GM21390 (cell line): ENCODE measurements around the gene CCDC33.

ENCODE experiments used
- ATAC-seq: cut with Tn5 transposase; IDR thresholded peaks from one replicate; pipeline ENCODE4 v1.9.1; 2021; ENCODE audit not compliant: unreplicated experiment

Gene CCDC33

DNA sequence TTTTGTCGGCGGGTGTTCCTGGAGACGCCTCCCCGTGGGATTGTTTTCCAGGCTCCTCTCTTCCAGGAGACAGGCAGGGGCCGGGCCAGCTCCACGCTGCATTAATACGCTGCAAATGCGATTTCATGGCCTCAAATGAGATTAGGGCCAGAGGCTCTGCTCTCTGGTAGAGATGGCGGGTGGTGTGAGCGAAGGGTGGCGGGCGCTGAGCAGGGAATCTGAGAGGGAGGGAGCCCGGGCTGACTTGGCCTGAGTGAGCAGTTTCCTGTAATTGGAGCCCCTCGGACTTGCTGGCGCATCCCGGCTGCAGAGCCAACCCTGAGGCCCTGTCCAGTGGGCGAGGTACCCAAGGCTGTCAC lies 7.4 kb upstream of the CCDC33 start:
- ATAC-seq, result no peak

DNA sequence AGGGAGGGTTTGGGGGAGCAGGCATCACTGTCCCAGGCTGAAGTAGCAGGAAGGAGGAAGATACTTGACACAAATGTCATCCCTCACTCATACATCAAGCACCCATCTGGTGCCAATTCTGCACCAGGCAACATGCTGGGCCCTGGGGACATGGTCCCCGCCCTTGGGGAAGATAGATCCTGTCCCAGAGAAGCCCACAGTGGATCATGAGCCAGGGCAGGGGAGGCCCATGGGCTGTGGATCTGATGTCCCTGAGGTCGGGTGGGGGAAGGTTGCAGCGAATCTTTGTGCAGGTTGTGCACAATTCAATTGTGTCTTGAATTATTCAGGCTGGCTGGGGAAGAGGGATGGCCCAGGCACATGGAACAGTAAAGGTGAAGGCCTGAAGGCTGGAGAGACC lies 6.4 kb upstream of the CCDC33 start:
- no peak for ATAC-seq

DNA sequence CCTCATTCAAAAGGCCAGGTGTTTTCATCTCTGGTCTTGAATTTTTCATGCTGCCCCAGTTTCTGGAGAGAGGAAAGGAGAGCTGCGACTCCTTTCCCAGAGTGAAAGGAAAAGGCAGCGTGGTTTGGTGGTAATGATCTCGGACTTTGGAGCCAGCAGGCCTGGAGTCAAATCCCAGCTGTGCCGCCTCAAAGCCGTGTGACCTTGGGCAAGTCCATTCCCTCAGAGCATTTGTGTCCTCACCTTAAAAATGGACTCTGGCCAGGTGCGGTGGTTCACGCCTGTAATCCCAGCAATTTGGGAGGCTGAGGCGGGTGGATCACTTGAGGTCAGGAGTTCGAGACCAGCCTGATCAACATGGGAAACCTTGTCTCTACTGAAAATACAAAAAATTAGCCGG lies 4.7 kb upstream of the CCDC33 start:
- ATAC-seq, result no peak

DNA sequence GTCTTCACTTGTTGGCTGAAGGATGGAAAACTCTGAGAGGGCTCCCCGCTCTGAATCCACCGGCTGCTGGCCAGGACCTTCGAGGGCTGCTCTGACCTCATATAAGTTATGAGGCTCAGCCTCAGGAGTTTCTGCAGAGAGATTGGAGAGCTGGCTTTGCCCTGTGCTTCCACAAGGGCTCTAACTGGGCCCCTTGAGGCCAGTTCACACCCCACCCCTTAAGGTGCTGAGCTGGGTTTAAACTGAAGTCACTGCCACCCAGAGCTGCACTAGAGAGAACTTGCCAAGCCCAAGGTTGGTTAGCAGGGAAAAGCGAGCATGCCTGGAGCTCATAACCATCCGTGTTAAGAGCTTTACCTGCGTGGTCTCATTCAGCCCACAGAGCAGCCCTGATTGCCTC lies 2.8 kb upstream of the CCDC33 start:
- no peak for ATAC-seq

- no peak for ATAC-seq
Observed at GRCh38 chr15:74233851-74234597, 2.1 kb upstream of the CCDC33 start.

DNA sequence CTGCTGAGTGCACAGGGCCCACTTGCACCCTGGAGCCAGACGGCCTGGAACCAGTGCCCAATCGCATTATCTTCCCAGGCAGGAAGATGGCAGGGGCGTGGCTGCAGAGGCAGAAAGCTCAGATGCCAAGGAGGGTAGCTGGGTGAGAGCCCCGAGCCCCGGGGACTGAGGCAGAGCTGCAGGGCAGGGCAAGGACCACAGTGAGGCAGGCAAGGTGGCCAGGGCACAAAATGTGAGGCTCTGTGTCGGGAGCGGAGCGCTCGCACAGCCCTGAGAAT lies 1.6 kb upstream of the CCDC33 start:
- ATAC-seq, result no peak

- ATAC-seq, result no peak
Observed at GRCh38 chr15:74239051-74239705, 3.1 kb downstream of the CCDC33 start.

DNA sequence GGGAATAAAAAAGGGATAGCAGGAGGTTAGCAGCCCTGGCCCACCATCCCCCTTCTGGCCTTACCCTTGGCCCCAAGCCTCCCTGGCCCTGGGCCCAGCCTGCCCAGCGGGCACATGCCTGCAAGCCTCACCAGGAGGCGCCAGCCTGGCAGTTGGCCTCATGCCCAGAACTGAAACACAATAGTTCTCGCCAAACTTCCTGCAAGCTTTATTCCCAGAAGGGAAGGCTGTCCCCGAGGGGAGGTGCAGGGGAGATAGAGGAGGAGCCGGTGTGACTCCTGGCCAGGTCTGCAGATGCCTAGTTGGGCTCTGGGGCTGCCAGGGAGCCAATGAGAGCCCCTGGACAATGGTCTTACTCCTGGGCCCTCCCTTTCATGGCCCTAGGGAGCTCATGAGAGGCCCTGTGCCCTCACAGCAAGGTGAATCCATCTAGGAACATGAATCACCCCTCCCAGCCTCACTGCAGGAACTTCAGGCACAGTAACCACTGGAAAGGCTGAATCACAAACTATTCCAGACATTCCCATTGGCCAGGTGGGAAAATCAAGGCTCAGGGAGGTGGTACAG lies 4.0 kb downstream of the CCDC33 start:
- ATAC-seq, result no peak

- ATAC-seq, result no peak
Observed at GRCh38 chr15:74240897-74241614, 4.9 kb downstream of the CCDC33 start.

DNA sequence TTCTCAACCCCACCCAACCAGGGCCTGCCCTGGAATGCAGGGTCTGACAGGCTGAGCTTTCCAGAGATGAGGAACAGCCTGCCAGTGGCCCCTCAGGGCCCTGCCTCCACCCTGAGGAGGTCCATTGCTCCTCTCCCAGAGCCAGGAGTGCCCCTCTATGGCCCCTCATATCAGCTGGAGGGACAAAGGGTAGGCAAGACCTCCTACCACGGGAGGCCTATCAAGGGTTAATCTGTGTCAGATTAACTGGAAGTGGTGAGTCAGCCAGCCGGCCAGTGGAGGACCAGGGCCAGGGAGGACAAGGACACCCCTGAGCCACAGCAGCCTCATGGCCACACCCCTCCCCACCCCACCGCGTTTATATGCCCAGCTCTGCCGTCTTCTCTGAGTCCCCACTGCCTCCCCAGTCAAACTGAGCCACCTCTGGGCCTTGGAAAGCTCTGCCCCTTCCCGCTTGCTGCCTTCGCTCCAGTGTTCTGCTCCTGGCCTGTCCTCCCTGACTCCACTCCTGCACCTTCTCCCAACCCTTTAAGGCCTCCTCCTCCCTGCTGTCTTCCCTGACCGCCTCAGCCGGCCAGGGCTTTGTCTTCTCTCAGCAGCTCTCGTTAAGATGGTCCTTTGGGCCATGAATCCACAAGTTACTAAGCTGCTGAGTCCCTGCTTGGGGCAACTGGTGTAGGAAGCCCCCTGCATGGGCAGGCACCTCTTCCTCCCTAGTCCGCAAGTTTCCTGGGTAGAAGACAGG lies 6.5 kb downstream of the CCDC33 start:
- no peak for ATAC-seq

DNA sequence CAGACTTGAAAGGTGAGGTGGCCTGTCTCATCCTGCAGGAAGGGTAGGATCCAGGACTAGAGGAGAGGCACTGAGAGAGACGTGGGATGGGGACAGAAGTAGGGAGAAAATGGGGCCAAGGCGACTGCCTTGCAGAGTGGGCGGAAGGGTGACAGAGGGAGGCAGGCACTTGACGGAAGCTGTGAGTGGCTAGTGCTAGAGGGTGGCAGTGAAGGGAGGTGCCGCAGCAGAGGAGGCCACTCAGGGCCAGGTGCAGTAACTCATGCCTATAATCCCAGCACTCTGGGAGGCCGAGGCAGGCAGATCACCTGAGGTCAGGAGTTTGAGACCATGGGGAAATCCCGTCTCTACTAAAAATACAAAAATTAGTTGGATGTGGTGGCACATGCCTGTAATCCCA lies 7.3 kb downstream of the CCDC33 start:
- ATAC-seq, result no peak

DNA sequence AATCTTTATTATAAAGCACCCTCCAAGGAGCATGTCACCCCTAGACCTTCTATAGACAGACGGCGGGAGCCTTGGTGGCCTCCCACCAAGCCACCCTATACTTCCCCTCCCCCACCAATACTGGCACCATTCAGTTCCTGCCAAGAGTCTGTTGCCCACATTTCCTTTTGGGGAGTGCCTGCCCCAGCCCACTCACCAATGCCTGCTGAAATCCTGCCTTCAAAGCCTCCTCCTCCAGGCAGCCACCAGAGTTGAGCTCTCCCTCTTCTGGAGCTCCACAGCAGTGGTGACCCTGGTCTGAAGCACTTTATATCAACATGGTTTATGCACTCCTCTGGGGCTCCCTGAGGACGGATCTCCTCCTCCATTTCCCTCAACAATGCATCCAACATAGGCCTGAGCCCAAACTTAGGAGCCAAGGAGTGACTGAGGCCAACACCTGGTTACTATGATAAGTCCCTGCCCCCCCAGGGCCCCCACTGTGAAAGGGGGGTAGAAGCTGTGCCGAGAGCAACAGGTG lies 8.8 kb downstream of the CCDC33 start:
- no peak for ATAC-seq

GRCh38 chr15:74245342-74245931 lies 9.3 kb downstream of the CCDC33 start:
- ATAC-seq, result no peak

GRCh38 chr15:74250266-74250665 lies 14.1 kb downstream of the CCDC33 start:
- no peak for ATAC-seq

GRCh38 chr15:74251131-74251811 lies 15.1 kb downstream of the CCDC33 start:
- no peak for ATAC-seq

GRCh38 chr15:74252291-74252690 lies 16.2 kb downstream of the CCDC33 start:
- no peak for ATAC-seq

- no peak for ATAC-seq
Observed at GRCh38 chr15:74252721-74253120, 16.6 kb downstream of the CCDC33 start.

- ATAC-seq, result no peak
Observed at GRCh38 chr15:74253211-74253921, 17.2 kb downstream of the CCDC33 start.

- no peak for ATAC-seq
Observed at GRCh38 chr15:74257105-74257504, 21.0 kb downstream of the CCDC33 start.

DNA sequence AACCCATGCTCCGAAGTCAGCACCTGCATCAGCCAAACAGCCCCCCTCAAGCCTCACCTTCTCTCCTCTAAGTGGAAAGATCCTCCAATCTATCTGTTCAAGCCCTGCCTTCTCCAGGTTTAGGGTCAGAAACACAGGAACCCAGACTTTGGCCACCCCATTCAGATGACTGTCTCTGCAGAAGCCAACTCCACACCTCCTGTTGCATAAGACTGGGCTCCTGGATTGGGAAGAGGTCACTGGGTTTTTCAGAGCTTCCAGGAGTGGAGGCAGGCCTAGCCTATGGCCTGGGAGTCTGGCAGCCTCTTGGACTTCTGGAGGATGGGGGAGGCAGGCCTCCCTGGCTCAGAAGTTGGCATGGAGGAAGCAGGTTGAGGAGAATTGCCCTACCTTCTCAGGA lies 21.5 kb downstream of the CCDC33 start:
- no peak for ATAC-seq
